K562 (cell line): Measurements from ENCODE around the gene SULT2B1. TPM values are rescaled to one million over a fixed set of nuclear protein-coding genes. Genes with fewer than 3 reads are reported as not detected.

Source experiments
- CHD2 ChIP-seq: IDR thresholded peaks from 2 replicates; pipeline ENCODE4 v1.6.1; 2011; ENCODE audit warnings: low read depth, low read length
- CREM ChIP-seq: IDR thresholded peaks from 2 replicates; pipeline ENCODE4 v1.6.1; 2014; ENCODE audit warnings: antibody characterized with exemption, low read depth
- ERF ChIP-seq: fragments of 450-650 bp; formaldehyde crosslinking; IDR thresholded peaks from 2 replicates; pipeline ENCODE4 v1.4.0; 2020; ENCODE audit warnings: mild to moderate bottlenecking, mixed read lengths
- ETS1 ChIP-seq: conservative IDR thresholded peaks from 2 replicates; pipeline ENCODE4 v1.6.1; 2011; ENCODE audit warnings: low read depth, mild to moderate bottlenecking, low read length; ENCODE audit not compliant: control insufficient read depth
- GMEB1 ChIP-seq: fragments of 250-450 bp; sonication (Bioruptor Pico); IDR thresholded peaks from 2 replicates; pipeline ENCODE4 v1.4.0; 2020; ENCODE audit warnings: mild to moderate bottlenecking
- KLF13 ChIP-seq: fragments of 450-650 bp; IDR thresholded peaks from 2 replicates; pipeline ENCODE4 v1.6.1; 2016; ENCODE audit warnings: missing genetic modification characterization, low read depth, mild to moderate bottlenecking, missing compliant biosample characterization, moderate library complexity, borderline replicate concordance
- NR3C1 ChIP-seq: sonication (generic); formaldehyde crosslinking; IDR thresholded peaks from 2 replicates; pipeline ENCODE4 v1.8.1; 2022; ENCODE audit warnings: missing genetic modification reagents
- POLR2AphosphoS2 ChIP-seq: IDR thresholded peaks from 2 replicates; pipeline ENCODE4 v1.6.1; 2012; ENCODE audit warnings: low read length, improper control_type of control experiment
- RFX1 ChIP-seq: fragments of 450-650 bp; IDR thresholded peaks from 2 replicates; pipeline ENCODE4 v1.6.1; 2016; ENCODE audit warnings: mild to moderate bottlenecking, moderate library complexity
- RUNX1 ChIP-seq: sonication (generic); IDR thresholded peaks from 2 replicates; pipeline ENCODE4 v1.6.1; 2016; ENCODE audit warnings: antibody characterized with exemption, low read depth
- SLC30A9 ChIP-seq: fragments of 250-450 bp; sonication (Bioruptor Pico); IDR thresholded peaks from 2 replicates; pipeline ENCODE4 v1.8.0; 2022; ENCODE audit warnings: mild to moderate bottlenecking, moderate library complexity
- SMARCA5 ChIP-seq: fragments of 450-650 bp; IDR thresholded peaks from 2 replicates; pipeline ENCODE4 v1.6.1; 2016
- SRSF9 ChIP-seq: fragments of 200-400 bp; formaldehyde crosslinking; IDR thresholded peaks from 2 replicates; pipeline ENCODE4 v1.6.1; 2017; ENCODE audit warnings: low read depth, low read length, borderline replicate concordance
- TAF1 ChIP-seq: IDR thresholded peaks from 2 replicates; pipeline ENCODE4 v1.6.1; 2011; ENCODE audit warnings: mild to moderate bottlenecking, low read length, moderate library complexity; ENCODE audit not compliant: insufficient read depth, control insufficient read depth, severe bottlenecking; ENCODE audit errors: extremely low read depth
- TGIF2 ChIP-seq: sonication (generic); formaldehyde crosslinking; IDR thresholded peaks from 2 replicates; pipeline ENCODE4 v1.8.1; 2022; ENCODE audit warnings: mild to moderate bottlenecking, missing genetic modification reagents, moderate library complexity
- ZFP91 ChIP-seq: sonication (generic); formaldehyde crosslinking; IDR thresholded peaks from 2 replicates; pipeline ENCODE4 v1.8.0; 2022; ENCODE audit warnings: mild to moderate bottlenecking, missing genetic modification reagents
- ZNF224 ChIP-seq: sonication (generic); formaldehyde crosslinking; IDR thresholded peaks from 2 replicates; pipeline ENCODE4 v1.8.0; 2022; ENCODE audit warnings: mild to moderate bottlenecking, missing genetic modification reagents
- ZNF263 ChIP-seq: sonication (generic); formaldehyde crosslinking; IDR thresholded peaks from 2 replicates; pipeline ENCODE4 v1.8.0; 2022; ENCODE audit warnings: mild to moderate bottlenecking, missing genetic modification reagents, borderline replicate concordance
- ZNF512 ChIP-seq: IDR thresholded peaks from 2 replicates; pipeline ENCODE4 v1.6.1; 2016; ENCODE audit warnings: missing genetic modification characterization, missing compliant biosample characterization
- polyA plus RNA-seq, 8 experiments: library from polyadenylated mRNA; depleted of rRNA in 4 of 8; stranded (reverse) in 5 of 8; unstranded in 3 of 8; fragments of >200 nt; fragmentation: Nextera tagmentation in 2 of 8; fragmentation: Illumina TruSeq in 1 of 8; extraction: Ambion mirVana in 2 of 8; extraction: Trizol in 1 of 8; gene quantifications; 2 replicates each; pipeline versions ENCODE4 v1.2.1 to v1.2.3, GENCODE V29; 2011 to 2014; ENCODE audit warnings: inconsistent platforms in 1 of 8, missing spikeins in 1 of 8
- total RNA-seq, 7 experiments: library from RNA; depleted of rRNA in 6 of 7; stranded (reverse); fragments of >200 nt in 6 of 7; fragmentation: Illumina TruSeq in 2 of 7; extraction: Trizol in 2 of 7; gene quantifications; 2 replicates each; pipeline versions ENCODE4 v1.2.1 to v1.2.3, GENCODE V29; 2011 to 2021; ENCODE audit warnings: low replicate concordance in 1 of 7

The SULT2B1 gene
- total and polyA plus RNA-seq, 9 of the 15 experiments (the other 6 are each of a cell fraction or from before 2014, with no cell fraction given), result 0.09 to 0.62 (median 0.22) TPM; not detected in 2

- TF ChIP-seq ZNF512 (tag) (peak; percentile 44; the same call in 1 of the 2 replicates), RUNX1 (no peak), GMEB1 (CRISPR knock-in tag) (no peak), CHD2 (no peak; the same call in 1 of the 2 replicates), NR3C1 (no peak), ZFP91 (CRISPR knock-in tag) (peak; percentile 87; the same call in 1 of the 2 replicates), CREM (peak; percentile 59; the same call in 1 of the 2 replicates), SMARCA5 (peak; percentile 81), ETS1 (no peak), ZNF263 (CRISPR knock-in tag) (peak; percentile 35; the same call in 1 of the 2 replicates), SRSF9 (no peak), TAF1 (no peak), KLF13 (tag) (no peak), ERF (CRISPR knock-in tag) (no peak), ZNF224 (CRISPR knock-in tag) (no peak), POLR2AphosphoS2 (no peak), SLC30A9 (CRISPR knock-in tag) (no peak), TGIF2 (CRISPR knock-in tag) (no peak), RFX1 (no peak)
Observed at GRCh38 chr19:48637948-48638830, 86.2 kb downstream of the SULT2B1 start (continued).
